ENCODE measurements around the gene DNAH8. TPM values are rescaled to one million over a fixed set of nuclear protein-coding genes. Genes with fewer than 3 reads are reported as not detected.
"Not testable (repeated sequence)": the region's sequence is repeated elsewhere in the genome, so short reads cannot be mapped to it uniquely, and the experiment has no call there.

Gene DNAH8
- total and polyA plus RNA-seq, 2 donors (not counting 3 experiments of a cell fraction or from before 2014, with no cell fraction given): 0.29 to 0.61 TPM

GRCh38 chr6:38873816-38874215 is 158.7 kb downstream of the DNAH8 start:
- H3K4me2 ChIP-seq (ENCODE audit: insufficient read depth, low read length); H3K36me3 ChIP-seq (ENCODE audit: control insufficient read depth in 2 of 2, extremely low read depth in 1 of 2, insufficient read depth in 2 of 2, low read length in 2 of 2); H3K27ac ChIP-seq (ENCODE audit: insufficient read depth, low read depth, low read length); BruUV-seq (replicated peaks); H3K27me3 ChIP-seq (ENCODE audit: control insufficient read depth in 2 of 2, insufficient read depth in 2 of 2, low read length in 2 of 2); POLR2A ChIA-PET; H3K9me3 ChIP-seq (replicated peaks; ENCODE audit: control insufficient read depth, insufficient read depth, low read length); H3K9ac ChIP-seq (replicated peaks; ENCODE audit: extremely low read depth, insufficient read depth, low read length); H2AFZ ChIP-seq (ENCODE audit: low read depth, low read length); H3K4me3 ChIP-seq (replicated peaks in 1 of 3; ENCODE audit: insufficient read depth in 1 of 3, low read depth in 1 of 3, low read length in 3 of 3); H3K79me2 ChIP-seq (ENCODE audit: control insufficient read depth, insufficient read depth, low read length); H3K9me1 ChIP-seq (replicated peaks; ENCODE audit: control insufficient read depth, extremely low read depth, insufficient read depth, low read length); dilution Hi-C loops (cut with MboI; ENCODE audit: extremely low pct_ligation_motif_present, low sequenced_read_pairs); DNase-seq (ENCODE audit: low read depth, low spot score); H4K20me1 ChIP-seq (replicated peaks; ENCODE audit: control insufficient read depth, extremely low read depth, insufficient read depth, low read length); FAIRE-seq; H3K4me1 ChIP-seq (ENCODE audit: control insufficient read depth, extremely low read depth, insufficient read depth, low read length): not testable (repeated sequence)
- intact Hi-C loops (cut with micrococcal nuclease): loop anchor here (10.0 kb wide), 1 partner anchor 169 kb away; the partner anchor contains the start of gene GLO1
- CTCF ChIA-PET: interaction anchor here (0.8 to 3.3 kb wide), 6 partner anchors 9 to 431 kb away, joined by 3 to 47 read pairs (median 4); no protein-coding TSS in a partner anchor

- Histone ChIP-seq H2AFZ (ENCODE audit: low read depth, low read length) (no peak overlapping the region), H3K9me3 (replicated peaks; ENCODE audit: control insufficient read depth, insufficient read depth, low read length) (no peaks in the 10 kb centered on the region), H3K27ac (ENCODE audit: insufficient read depth, low read depth, low read length) (no peak overlapping the region), H3K4me1 (ENCODE audit: control insufficient read depth, extremely low read depth, insufficient read depth, low read length) (no peaks in the 10 kb centered on the region), H3K4me2 (ENCODE audit: insufficient read depth, low read length) (no peak overlapping the region), H3K9ac (replicated peaks; ENCODE audit: extremely low read depth, insufficient read depth, low read length) (no peak overlapping the region), H3K27me3 (ENCODE audit: control insufficient read depth in 2 of 2, insufficient read depth in 2 of 2, low read length in 2 of 2) (peaks cover 0 to 3% of the 10 kb centered on the region in 2 experiments), H3K9me1 (replicated peaks; ENCODE audit: control insufficient read depth, extremely low read depth, insufficient read depth, low read length) (no peaks in the 10 kb centered on the region), H3K36me3 (ENCODE audit: control insufficient read depth in 2 of 2, extremely low read depth in 1 of 2, insufficient read depth in 2 of 2, low read length in 2 of 2) (no peaks in the 10 kb centered on the region), H3K79me2 (ENCODE audit: control insufficient read depth, insufficient read depth, low read length) (no peaks in the 10 kb centered on the region), H4K20me1 (replicated peaks; ENCODE audit: control insufficient read depth, extremely low read depth, insufficient read depth, low read length) (no peaks in the 10 kb centered on the region), H3K4me3 (replicated peaks in 1 of 3; ENCODE audit: insufficient read depth in 1 of 3, low read depth in 1 of 3, low read length in 3 of 3) (no peak overlapping the region)
- ChIA-PET POLR2A (no interaction called here), CTCF (no interaction called here)
- no peak for FAIRE-seq
- dilution Hi-C loops (cut with MboI; ENCODE audit: extremely low pct_ligation_motif_present, low sequenced_read_pairs) (no loop called here), intact Hi-C loops (cut with micrococcal nuclease) (loop anchor here (10.0 kb wide), 1 partner anchor 172 kb away; the partner anchor contains the start of gene GLO1)
- TF ChIP-seq JUN (IDR thresholded peaks at IDR 0.05; ENCODE audit: borderline replicate concordance, insufficient read depth, insufficient read length, low read depth) (no peak), EZH2 (IDR thresholded peaks at IDR 0.05; ENCODE audit: borderline replicate concordance, low read depth, low read length, severe bottlenecking) (no peak), FOS (IDR thresholded peaks at IDR 0.05; ENCODE audit: borderline replicate concordance, insufficient read depth, low read length) (no peak), MYC (IDR thresholded peaks at IDR 0.05; ENCODE audit: low read depth, low read length) (no peak), POLR2A (IDR thresholded peaks at IDR 0.05; ENCODE audit: low read depth, low read length) (no peak), CTCF (IDR thresholded peaks at IDR 0.05; ENCODE audit: extremely low read depth in 1 of 2, insufficient read depth in 1 of 2, low read depth in 1 of 2, low read length in 2 of 2) (no peak), POLR2AphosphoS5 (IDR thresholded peaks at IDR 0.05; ENCODE audit: insufficient read depth, low read depth, low read length) (no peak)
- DNase-seq (ENCODE audit: low read depth, low spot score): no peak
- no TSS peak for BruUV-seq (replicated peaks)
Observed at GRCh38 chr6:38876475-38876874, 161.4 kb downstream of the DNAH8 start.
